Ishikawa (cell line): ENCODE data around the gene STMP1.

Experiments
- CEBPB ChIP-seq: IDR thresholded peaks from 2 replicates; pipeline ENCODE4 v1.6.1; 2012
- FOXM1 ChIP-seq: IDR thresholded peaks from 2 replicates; pipeline ENCODE4 v1.6.1; 2012; ENCODE audit warnings: low read depth, borderline replicate concordance
- MAX ChIP-seq: IDR thresholded peaks from 2 replicates; pipeline ENCODE4 v1.6.1; 2012
- RAD21 ChIP-seq: IDR thresholded peaks from 2 replicates; pipeline ENCODE4 v1.6.1; 2012; ENCODE audit warnings: low read depth
- TAF1 ChIP-seq: IDR thresholded peaks from 2 replicates; pipeline ENCODE4 v1.6.1; 2012; ENCODE audit warnings: low read depth, mild to moderate bottlenecking
- TEAD4 ChIP-seq: IDR thresholded peaks from 2 replicates; pipeline ENCODE4 v1.6.1; 2012
- USF1 ChIP-seq: IDR thresholded peaks from 2 replicates; pipeline ENCODE4 v1.6.1; 2012
- YY1 ChIP-seq: IDR thresholded peaks from 2 replicates; pipeline ENCODE4 v1.6.1; 2012; ENCODE audit warnings: low read depth

GRCh38 chr7:135620980-135621850 is 41.1 kb upstream of the STMP1 start:
- TF ChIP-seq TAF1, result no peak
- TF ChIP-seq MAX, result no peak
- TF ChIP-seq FOXM1, result no peak
- peak; percentile 36; the same call in 1 of the 2 replicates for TF ChIP-seq RAD21
- TF ChIP-seq YY1, result no peak
- no peak for TF ChIP-seq CEBPB
- TF ChIP-seq USF1, result no peak
- no peak for TF ChIP-seq TEAD4
